ENCODE measurements around the gene TRAPPC10. TPM values are rescaled to one million over a fixed set of nuclear protein-coding genes. Genes with fewer than 3 reads are reported as not detected.

Gene TRAPPC10
- total and polyA plus RNA-seq, 2 experiments from 2014 or later, result 12.9 to 16.6 TPM

DNA sequence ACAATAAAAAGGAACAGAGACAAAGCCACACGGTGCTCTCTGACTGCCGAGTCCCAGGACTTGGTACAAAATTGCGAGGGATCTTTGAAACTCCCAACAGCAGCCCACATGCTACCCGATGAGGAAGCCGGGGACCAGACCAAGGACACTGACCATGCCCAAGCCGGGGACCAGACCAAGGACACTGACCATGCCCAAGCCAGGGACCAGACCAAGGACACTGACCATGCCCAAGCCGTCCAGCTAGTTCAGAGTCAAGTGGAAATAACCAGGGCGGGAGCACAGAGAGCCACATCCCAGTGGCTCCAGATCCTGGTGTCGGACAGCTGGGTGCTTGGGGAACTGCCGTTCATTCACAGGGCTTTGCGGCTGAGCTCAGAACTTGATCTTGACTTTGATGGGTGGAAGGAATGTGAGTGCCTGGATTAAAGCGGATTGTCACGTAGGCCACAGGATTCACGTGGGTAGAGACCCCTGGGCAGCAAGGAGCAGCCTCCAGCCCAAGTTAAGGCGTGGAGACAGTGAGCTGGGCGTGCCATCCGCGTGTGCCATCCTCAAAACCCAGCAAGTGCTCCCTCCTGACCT lies 16.5 kb upstream of the TRAPPC10 start:
- H3K4me1 ChIP-seq (ENCODE audit: insufficient read depth), result no peaks in the 10 kb centered on the region
- no peaks in the 10 kb centered on the region for H3K36me3 ChIP-seq (replicated peaks; ENCODE audit: insufficient read depth, low read depth)
- no peak overlapping the region for H2AFZ ChIP-seq
- H3K79me2 ChIP-seq, result no peaks in the 10 kb centered on the region
- no peaks in the 10 kb centered on the region for H3K9me3 ChIP-seq (ENCODE audit: low read depth)
- DNase-seq (ENCODE audit: low spot score), result no peak
- TF ChIP-seq, protein P1, sequence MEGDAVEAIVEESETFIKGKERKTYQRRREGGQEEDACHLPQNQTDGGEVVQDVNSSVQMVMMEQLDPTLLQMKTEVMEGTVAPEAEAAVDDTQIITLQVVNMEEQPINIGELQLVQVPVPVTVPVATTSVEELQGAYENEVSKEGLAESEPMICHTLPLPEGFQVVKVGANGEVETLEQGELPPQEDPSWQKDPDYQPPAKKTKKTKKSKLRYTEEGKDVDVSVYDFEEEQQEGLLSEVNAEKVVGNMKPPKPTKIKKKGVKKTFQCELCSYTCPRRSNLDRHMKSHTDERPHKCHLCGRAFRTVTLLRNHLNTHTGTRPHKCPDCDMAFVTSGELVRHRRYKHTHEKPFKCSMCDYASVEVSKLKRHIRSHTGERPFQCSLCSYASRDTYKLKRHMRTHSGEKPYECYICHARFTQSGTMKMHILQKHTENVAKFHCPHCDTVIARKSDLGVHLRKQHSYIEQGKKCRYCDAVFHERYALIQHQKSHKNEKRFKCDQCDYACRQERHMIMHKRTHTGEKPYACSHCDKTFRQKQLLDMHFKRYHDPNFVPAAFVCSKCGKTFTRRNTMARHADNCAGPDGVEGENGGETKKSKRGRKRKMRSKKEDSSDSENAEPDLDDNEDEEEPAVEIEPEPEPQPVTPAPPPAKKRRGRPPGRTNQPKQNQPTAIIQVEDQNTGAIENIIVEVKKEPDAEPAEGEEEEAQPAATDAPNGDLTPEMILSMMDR (IDR thresholded peaks at IDR 0.05; ENCODE audit: poor library complexity), result no peak
- no peak for TF ChIP-seq EZH2 (IDR thresholded peaks at IDR 0.05; ENCODE audit: borderline replicate concordance)
- TF ChIP-seq EZH2phosphoT487 (IDR thresholded peaks at IDR 0.05; ENCODE audit: low read depth, severe bottlenecking, unreplicated experiment), result no peak
- no peaks in the 10 kb centered on the region for H3K27me3 ChIP-seq
- no peak overlapping the region for H3K27ac ChIP-seq
- no peak overlapping the region for H3K4me2 ChIP-seq
- WGBS (ENCODE audit: low lambda C conversion rate, missing lambda C conversion rate), result 85% methylated on average over 18 of the region's 18 CpGs
- no peaks in the 10 kb centered on the region for H3K9me2 ChIP-seq (replicated peaks; ENCODE audit: insufficient read depth)
- H4K20me1 ChIP-seq (ENCODE audit: insufficient read depth, poor library complexity, severe bottlenecking), result no peaks in the 10 kb centered on the region
- H3K4me3 ChIP-seq, result no peak overlapping the region

- Histone ChIP-seq H3K9me2 (replicated peaks; ENCODE audit: insufficient read depth) (no peaks in the 10 kb centered on the region), H2AFZ (no peak overlapping the region), H3K27ac (no peak overlapping the region), H3K27me3 (no peaks in the 10 kb centered on the region), H4K20me1 (ENCODE audit: insufficient read depth, poor library complexity, severe bottlenecking) (no peaks in the 10 kb centered on the region), H3K4me1 (ENCODE audit: insufficient read depth) (no peaks in the 10 kb centered on the region), H3K4me3 (no peak overlapping the region), H3K79me2 (no peaks in the 10 kb centered on the region), H3K9me3 (ENCODE audit: low read depth) (no peaks in the 10 kb centered on the region), H3K36me3 (replicated peaks; ENCODE audit: insufficient read depth, low read depth) (no peaks in the 10 kb centered on the region), H3K4me2 (no peak overlapping the region)
- DNase-seq (ENCODE audit: low spot score), result no peak
- TF ChIP-seq EZH2 (IDR thresholded peaks at IDR 0.05; ENCODE audit: borderline replicate concordance) (no peak), EZH2phosphoT487 (IDR thresholded peaks at IDR 0.05; ENCODE audit: low read depth, severe bottlenecking, unreplicated experiment) (no peak)
- TF ChIP-seq, protein P1 (IDR thresholded peaks at IDR 0.05; ENCODE audit: poor library complexity), result no peak
- WGBS (ENCODE audit: low lambda C conversion rate, missing lambda C conversion rate), result 86% methylated on average over 5 of the region's 5 CpGs
These were observed 14.1 kb upstream of the TRAPPC10 start for GRCh38 chr21:43997766-43998742.

- Histone ChIP-seq H4K20me1 (ENCODE audit: insufficient read depth, poor library complexity, severe bottlenecking) (no peaks in the 10 kb centered on the region), H3K36me3 (replicated peaks; ENCODE audit: insufficient read depth, low read depth) (no peaks in the 10 kb centered on the region), H2AFZ (no peak overlapping the region), H3K4me2 (no peak overlapping the region), H3K4me3 (no peak overlapping the region), H3K79me2 (no peaks in the 10 kb centered on the region), H3K9me2 (replicated peaks; ENCODE audit: insufficient read depth) (no peaks in the 10 kb centered on the region), H3K9me3 (ENCODE audit: low read depth) (no peaks in the 10 kb centered on the region), H3K4me1 (ENCODE audit: insufficient read depth) (no peaks in the 10 kb centered on the region), H3K27ac (no peak overlapping the region), H3K27me3 (no peaks in the 10 kb centered on the region)
- TF ChIP-seq EZH2 (IDR thresholded peaks at IDR 0.05; ENCODE audit: borderline replicate concordance), result no peak
- 71% methylated on average over 7 of the region's 7 CpGs for WGBS (ENCODE audit: low lambda C conversion rate, missing lambda C conversion rate)
- no peak for DNase-seq (ENCODE audit: low spot score)
These were observed 11.7 kb upstream of the TRAPPC10 start for GRCh38 chr21:44000360-44000759.

DNA sequence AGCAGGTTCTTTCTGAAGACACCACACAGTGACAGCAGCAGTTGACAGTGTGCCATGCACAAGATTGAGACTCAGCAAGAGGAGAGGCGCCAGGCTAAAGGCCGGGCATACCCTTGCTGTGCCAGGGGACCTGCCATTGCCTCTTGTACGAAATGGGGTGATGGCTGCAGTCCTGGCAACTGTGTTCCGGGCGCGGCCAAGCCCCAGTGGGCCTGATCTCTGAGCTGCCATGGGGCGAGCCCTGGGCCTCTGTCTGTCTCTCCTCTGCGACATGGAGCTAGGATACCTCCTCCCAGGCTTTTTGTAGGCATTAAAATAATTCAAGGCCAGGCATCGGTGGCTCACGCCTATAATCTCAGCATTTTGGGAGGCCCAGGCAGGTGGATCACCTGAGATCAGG lies 9.6 kb upstream of the TRAPPC10 start:
- TF ChIP-seq, protein P1 (IDR thresholded peaks at IDR 0.05; ENCODE audit: poor library complexity), result no peak
- TF ChIP-seq EZH2 (IDR thresholded peaks at IDR 0.05; ENCODE audit: borderline replicate concordance), result no peak
- no peak for TF ChIP-seq EZH2phosphoT487 (IDR thresholded peaks at IDR 0.05; ENCODE audit: low read depth, severe bottlenecking, unreplicated experiment)
- Histone ChIP-seq H3K4me3 (no peak overlapping the region), H3K79me2 (no peaks in the 10 kb centered on the region), H3K27ac (no peak overlapping the region), H3K9me2 (replicated peaks; ENCODE audit: insufficient read depth) (no peaks in the 10 kb centered on the region), H3K36me3 (replicated peaks; ENCODE audit: insufficient read depth, low read depth) (no peaks in the 10 kb centered on the region), H2AFZ (no peak overlapping the region), H3K27me3 (no peaks in the 10 kb centered on the region), H4K20me1 (ENCODE audit: insufficient read depth, poor library complexity, severe bottlenecking) (no peaks in the 10 kb centered on the region), H3K4me1 (ENCODE audit: insufficient read depth) (no peaks in the 10 kb centered on the region), H3K9me3 (ENCODE audit: low read depth) (no peaks in the 10 kb centered on the region), H3K4me2 (no peak overlapping the region)
- DNase-seq (ENCODE audit: low spot score), result no peak
- WGBS (ENCODE audit: low lambda C conversion rate, missing lambda C conversion rate), result 92% methylated on average over 10 of the region's 10 CpGs

Data from hepatocyte (in vitro differentiated cells).